PC-3 (cell line): ENCODE measurements around the gene AIFM3. TPM values are rescaled to one million over a fixed set of nuclear protein-coding genes. Genes with fewer than 3 reads are reported as not detected.
"Not testable (repeated sequence)": the region's sequence is repeated elsewhere in the genome, so short reads cannot be mapped to it uniquely, and the experiment has no call there.

ENCODE experiments used
- ATAC-seq: fragments of 200-7000 bp; cut with Tn5 transposase; 2 replicates; pipeline ENCODE4 v1.9.1; 2020; ENCODE audit warnings: mild to moderate bottlenecking, moderate library complexity
- BruUV-seq: library from RNA; stranded (reverse); fragments of 400-500 nt; replicated peaks from 2 replicates; lab custom pipeline; 2021; lab: Mats Ljungman, UMichigan
- CTCF ChIA-PET: fragments of 300-600 bp; sonication (Branson Sonifier 250); formaldehyde crosslinking; loops from one replicate; lab custom pipeline; 2022; ENCODE audit warnings: antibody characterized with exemption; lab: Charles Lee
- POLR2A ChIA-PET: fragments of 300-600 bp; sonication (Branson Sonifier 250); formaldehyde crosslinking; loops from one replicate; lab custom pipeline; 2022; ENCODE audit warnings: antibody characterized with exemption; ENCODE audit not compliant: unreplicated experiment; lab: Charles Lee
- DNase-seq: peaks from one replicate; pipeline ENCODE4 v3.0.0-alpha.2; 2015
- H2AFZ ChIP-seq: fragments of 300-600 bp; sonication (generic); 2 replicates; pipeline ENCODE4 v1.6.0; 2016; ENCODE audit warnings: antibody characterized with exemption, low read length
- H3F3A ChIP-seq: fragments of 300-600 bp; sonication (generic); one replicate; pipeline ENCODE4 v1.6.0; 2017; ENCODE audit warnings: antibody characterized with exemption, low read length, control low read depth, mild to moderate bottlenecking; ENCODE audit not compliant: unreplicated experiment
- H3K27ac ChIP-seq: fragments of 300-600 bp; sonication (generic); 2 replicates; pipeline ENCODE4 v1.5.1; 2016; ENCODE audit warnings: mild to moderate bottlenecking, low read length
- H3K27me3 ChIP-seq: fragments of 300-600 bp; sonication (generic); 2 replicates; pipeline ENCODE4 v1.6.1; 2016; ENCODE audit warnings: low read length, mixed read lengths
- H3K36me3 ChIP-seq: fragments of 300-600 bp; sonication (generic); 2 replicates; pipeline ENCODE4 v1.6.1; 2016; ENCODE audit warnings: low read depth, mixed run types, low read length, mixed read lengths
- H3K4me1 ChIP-seq: fragments of 300-600 bp; sonication (generic); 2 replicates; pipeline ENCODE4 v1.5.1; 2016; ENCODE audit warnings: low read length; ENCODE audit not compliant: insufficient read depth
- H3K4me2 ChIP-seq: fragments of 300-600 bp; sonication (generic); 2 replicates; pipeline ENCODE4 v1.6.0; 2016; ENCODE audit warnings: low read length
- H3K4me3 ChIP-seq: fragments of 300-600 bp; sonication (generic); 2 replicates; pipeline ENCODE4 v1.5.1; 2016; ENCODE audit warnings: mild to moderate bottlenecking, low read length, mixed read lengths
- H3K79me2 ChIP-seq: fragments of 300-600 bp; sonication (generic); 2 replicates; pipeline ENCODE4 v1.6.1; 2017; ENCODE audit warnings: low read length, mixed read lengths
- H3K9ac ChIP-seq: fragments of 300-600 bp; sonication (generic); 2 replicates; pipeline ENCODE4 v1.6.0; 2016; ENCODE audit warnings: mild to moderate bottlenecking, low read length
- H3K9me2 ChIP-seq: fragments of 300-600 bp; sonication (generic); replicated peaks from 2 replicates; pipeline ENCODE4 v1.6.1; 2016; ENCODE audit warnings: mixed run types, low read length, mixed read lengths
- H3K9me3 ChIP-seq: fragments of 300-600 bp; sonication (generic); 2 replicates; pipeline ENCODE4 v1.6.1; 2016; ENCODE audit warnings: low read length, mixed read lengths
- H4K20me1 ChIP-seq: fragments of 300-600 bp; sonication (generic); 2 replicates; pipeline ENCODE4 v1.6.1; 2016; ENCODE audit warnings: low read length, mixed read lengths
- CTCF ChIP-seq: fragments of 300-600 bp; sonication (generic); conservative IDR thresholded peaks from 2 replicates; pipeline ENCODE4 v1.5.1; 2017; ENCODE audit warnings: antibody characterized with exemption, low read depth, mild to moderate bottlenecking, low read length
- EZH2 ChIP-seq: fragments of 300-600 bp; sonication (generic); IDR thresholded peaks from one replicate; pipeline ENCODE4 v1.6.1; 2017; ENCODE audit warnings: antibody characterized with exemption, mild to moderate bottlenecking, low read length; ENCODE audit not compliant: unreplicated experiment
- EZH2phosphoT487 ChIP-seq: fragments of 300-600 bp; sonication (generic); IDR thresholded peaks from 2 replicates; pipeline ENCODE4 v1.6.1; 2018; ENCODE audit warnings: mild to moderate bottlenecking, antibody characterized with exemption, low read length, borderline replicate concordance
- intact Hi-C: fragments of 100-400 bp; cut with micrococcal nuclease; formaldehyde crosslinking; loops from 2 replicates; pipeline ENCODE4 v1.9.0; 2023
- total RNA-seq: library from RNA; depleted of rRNA; stranded (reverse); fragments of >200 nt; gene quantifications from 2 replicates; pipeline ENCODE4 v1.2.3, GENCODE V29; 2014

AIFM3 gene
- total RNA-seq, 1 experiment from 2014 or later: 1.5 TPM

DNA sequence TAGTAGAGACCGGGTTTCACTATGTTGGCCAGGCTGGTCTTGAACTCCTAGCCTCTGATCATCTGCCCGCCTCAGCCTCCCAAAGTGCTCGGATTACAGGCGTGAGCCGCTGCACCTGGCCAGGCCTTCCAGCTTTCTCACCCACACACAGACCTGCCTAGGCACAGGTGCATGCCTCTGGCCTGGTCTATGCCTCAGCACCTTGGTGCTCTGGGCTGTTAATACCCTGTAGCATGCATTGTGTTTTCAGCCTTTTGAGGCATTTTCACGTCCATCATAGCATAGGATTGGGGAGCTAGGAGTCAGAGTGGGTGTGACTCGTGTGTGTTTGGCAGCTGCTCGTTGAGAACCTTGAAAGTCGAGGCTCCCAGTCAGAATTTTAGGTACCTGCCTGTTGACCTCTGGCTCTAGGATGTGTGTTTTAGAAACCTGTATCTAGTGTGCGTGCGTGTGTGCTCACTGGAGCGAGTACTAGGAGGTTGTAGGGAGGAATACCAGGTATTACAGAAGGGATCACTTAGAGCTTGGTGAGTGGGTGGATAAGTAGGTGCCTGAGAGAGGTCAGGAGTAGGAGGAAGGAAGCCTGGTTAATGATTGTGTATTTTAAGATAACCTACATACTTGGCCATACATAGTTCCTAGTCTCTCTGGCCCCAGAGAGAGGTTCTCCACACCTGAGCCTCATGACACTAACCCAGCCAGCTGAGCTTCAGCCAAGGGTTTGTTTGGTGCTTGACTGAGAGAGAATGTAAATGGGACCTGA, 29.8 kb upstream of the AIFM3 start:
- Histone ChIP-seq H3F3A (no peaks in the 10 kb centered on the region), H2AFZ (no peak overlapping the region), H3K4me2 (no peak overlapping the region), H3K27me3 (no peaks in the 10 kb centered on the region), H3K27ac (no peak overlapping the region), H3K9me2 (no peaks in the 10 kb centered on the region), H3K4me1 (no peaks in the 10 kb centered on the region), H3K9me3 (no peaks in the 10 kb centered on the region), H3K79me2 (peaks cover 97% of the 10 kb centered on the region), H4K20me1 (peaks cover 51% of the 10 kb centered on the region), H3K9ac (no peak overlapping the region), H3K4me3 (no peak overlapping the region), H3K36me3 (peaks cover 6% of the 10 kb centered on the region)
- ChIA-PET POLR2A (interaction anchor here (0.6 kb wide), 1 partner anchor 115 kb away, joined by 3 read pairs; no protein-coding TSS in a partner anchor), CTCF (no interaction called here)
- no peak for DNase-seq
- no peak; the same call in 1 of the 2 replicates for ATAC-seq
- intact Hi-C loops: no loop called here
- TF ChIP-seq EZH2phosphoT487 (no peak), CTCF (no peak), EZH2 (no peak)
- BruUV-seq: no TSS peak

DNA sequence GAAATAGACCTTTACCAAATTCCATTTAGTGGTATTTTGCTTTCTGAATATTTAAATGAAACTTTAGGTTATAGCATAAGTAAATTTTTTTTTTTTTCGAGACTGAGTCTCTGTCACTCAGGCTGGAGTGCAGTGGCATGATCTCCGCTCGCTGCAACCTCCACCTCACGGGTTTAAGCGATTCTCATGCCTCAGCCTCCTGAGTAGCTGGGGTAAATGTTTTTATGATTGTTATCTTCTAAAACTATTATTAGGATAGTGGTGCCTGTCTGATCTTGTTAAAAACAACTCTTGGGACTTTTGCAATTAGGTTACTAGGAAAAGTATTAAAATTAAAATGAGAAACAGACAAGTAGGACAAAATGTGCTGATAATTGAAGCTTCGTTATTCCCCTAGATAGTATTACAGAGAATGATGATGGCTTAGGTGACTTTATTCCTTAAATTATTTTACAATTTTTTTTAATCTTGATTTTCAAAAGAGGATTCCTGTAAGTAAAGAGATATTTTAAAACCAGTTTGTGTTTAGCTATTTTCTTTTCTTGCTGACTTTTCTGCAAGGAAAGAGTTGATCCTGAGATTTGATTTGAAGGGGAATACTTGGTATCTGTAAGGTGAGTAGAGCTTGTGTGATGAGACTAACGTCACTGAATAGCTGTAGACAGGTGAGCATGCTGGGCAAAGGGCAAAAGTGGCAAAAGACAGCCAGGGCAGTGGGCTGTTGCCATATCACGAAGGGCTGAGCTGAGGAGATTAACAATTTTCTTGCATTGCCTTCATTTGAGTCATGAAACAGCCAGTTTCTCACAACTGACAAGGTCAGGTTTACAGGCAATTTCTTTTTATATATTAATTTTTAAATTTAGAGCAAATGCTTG, 29.0 kb upstream of the AIFM3 start:
- ChIA-PET CTCF (no interaction called here), POLR2A (no interaction called here)
- H3K9me2 ChIP-seq: no peaks in the 10 kb centered on the region
- H3K27ac ChIP-seq: no peak overlapping the region
- no peaks in the 10 kb centered on the region for H3F3A ChIP-seq
- H3K9me3 ChIP-seq: no peaks in the 10 kb centered on the region
- peaks cover 97% of the 10 kb centered on the region for H3K79me2 ChIP-seq
- no peak overlapping the region for H3K4me2 ChIP-seq
- H3K36me3 ChIP-seq: peaks cover 6% of the 10 kb centered on the region
- H2AFZ ChIP-seq: no peak overlapping the region
- no peak for TF ChIP-seq EZH2phosphoT487
- no peak for TF ChIP-seq EZH2
- no peak overlapping the region for H3K9ac ChIP-seq
- H4K20me1 ChIP-seq: peaks cover 54% of the 10 kb centered on the region
- no peak for DNase-seq
- no peaks in the 10 kb centered on the region for H3K27me3 ChIP-seq
- H3K4me1 ChIP-seq: no peaks in the 10 kb centered on the region
- no peak for ATAC-seq
- BruUV-seq: no TSS peak
- H3K4me3 ChIP-seq: no peak overlapping the region
- intact Hi-C loops: no loop called here

DNA sequence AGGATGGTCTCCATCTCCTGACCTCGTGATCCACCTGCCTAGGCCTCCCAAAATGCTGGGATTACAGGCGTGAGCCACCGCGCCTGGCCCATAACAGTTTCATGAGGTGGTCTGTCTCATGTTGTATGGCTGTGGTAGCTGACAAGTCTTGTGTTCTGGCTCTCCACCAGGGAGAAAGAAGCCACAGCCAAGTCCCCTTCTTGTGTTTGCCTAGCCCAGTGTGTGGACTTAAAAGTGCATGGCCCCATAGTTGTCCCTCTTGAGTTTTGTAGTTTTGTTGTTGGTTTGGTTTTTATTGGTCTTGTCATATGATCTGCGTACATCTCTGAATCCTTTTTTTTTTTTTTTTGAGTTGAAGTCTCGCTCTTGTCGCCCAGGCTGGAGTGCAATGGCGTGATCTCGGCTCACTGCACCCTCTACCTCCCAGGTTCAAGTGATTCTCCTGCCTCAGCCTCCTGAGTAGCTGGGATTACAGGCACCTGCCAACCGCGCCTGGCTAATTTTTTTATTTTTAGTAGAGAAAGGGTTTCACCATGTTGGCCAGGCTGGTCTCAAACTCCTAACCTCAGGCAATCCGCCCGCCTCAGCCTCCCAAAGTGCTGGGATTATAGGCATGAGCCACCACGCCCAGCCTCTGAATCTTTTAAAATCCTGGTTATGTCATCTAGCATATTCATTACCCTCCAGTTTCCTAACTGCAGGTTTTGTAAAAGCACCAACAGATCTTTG, 27.4 kb upstream of the AIFM3 start:
- H3K4me2 ChIP-seq, H3K36me3 ChIP-seq, H3K4me3 ChIP-seq, H3K4me1 ChIP-seq, H2AFZ ChIP-seq, H3K9ac ChIP-seq, BruUV-seq, H3K27me3 ChIP-seq, CTCF ChIA-PET, intact Hi-C loops, H3K9me3 ChIP-seq, POLR2A ChIA-PET, ATAC-seq, H3F3A ChIP-seq, H3K27ac ChIP-seq, H3K9me2 ChIP-seq, DNase-seq: not testable (repeated sequence)
- peaks cover 98% of the 10 kb centered on the region for H3K79me2 ChIP-seq
- H4K20me1 ChIP-seq: peaks cover 64% of the 10 kb centered on the region
